RWPE2 (cell line): Measurements from ENCODE around the gene PLA2G2D.
A peak's percentile ranks its signal among the peaks of the same experiment; 100 is the strongest.

Experiments
- ATAC-seq: fragments of 200-7000 bp; cut with Tn5 transposase; 3 replicates; pipeline ENCODE4 v1.9.1; 2021; ENCODE audit warnings: low read depth
- DNase-seq: peaks from one replicate; pipeline ENCODE4 v3.0.0-alpha.2; 2020; ENCODE audit warnings: low spot score
- H3K27ac ChIP-seq: fragments of 450-650 bp; 2 replicates; pipeline ENCODE4 v1.5.1; 2017; ENCODE audit warnings: mild to moderate bottlenecking; ENCODE audit not compliant: poor library complexity, severe bottlenecking
- H3K27me3 ChIP-seq: fragments of 250-450 bp; sonication (Bioruptor Pico); 2 replicates; pipeline ENCODE4 v1.5.1; 2021; ENCODE audit warnings: mild to moderate bottlenecking, moderate library complexity; ENCODE audit not compliant: insufficient read depth, poor library complexity, severe bottlenecking
- H3K36me3 ChIP-seq: fragments of 250-450 bp; sonication (Bioruptor Pico); 2 replicates; pipeline ENCODE4 v1.5.1; 2020; ENCODE audit warnings: low read depth, mild to moderate bottlenecking, moderate library complexity
- H3K4me1 ChIP-seq: fragments of 250-450 bp; sonication (Bioruptor Pico); 2 replicates; pipeline ENCODE4 v1.5.1; 2021; ENCODE audit warnings: mild to moderate bottlenecking, moderate library complexity; ENCODE audit not compliant: insufficient read depth, poor library complexity, severe bottlenecking
- H3K4me3 ChIP-seq: fragments of 250-450 bp; sonication (Bioruptor Pico); 2 replicates; pipeline ENCODE4 v1.5.1; 2021; ENCODE audit warnings: mild to moderate bottlenecking, moderate library complexity; ENCODE audit not compliant: severe bottlenecking
- H3K9me3 ChIP-seq: fragments of 250-450 bp; sonication (Bioruptor Pico); 2 replicates; pipeline ENCODE4 v1.5.1; 2021; ENCODE audit warnings: mild to moderate bottlenecking, moderate library complexity; ENCODE audit not compliant: severe bottlenecking
- CTCF ChIP-seq: fragments of 450-650 bp; IDR thresholded peaks from one replicate; pipeline ENCODE4 v1.5.1; 2017; ENCODE audit warnings: mild to moderate bottlenecking, moderate library complexity; ENCODE audit not compliant: poor library complexity, severe bottlenecking

Gene PLA2G2D

GRCh38 chr1:20154301-20154831 is 35.0 kb upstream of the PLA2G2D start:
- Histone ChIP-seq H3K4me1 (no peaks in the 10 kb centered on the region), H3K4me3 (no peak overlapping the region), H3K36me3 (no peaks in the 10 kb centered on the region), H3K27ac (no peak overlapping the region), H3K9me3 (no peaks in the 10 kb centered on the region), H3K27me3 (no peaks in the 10 kb centered on the region)
- no peak for DNase-seq
- TF ChIP-seq CTCF = no peak
- ATAC-seq = no peak

DNA sequence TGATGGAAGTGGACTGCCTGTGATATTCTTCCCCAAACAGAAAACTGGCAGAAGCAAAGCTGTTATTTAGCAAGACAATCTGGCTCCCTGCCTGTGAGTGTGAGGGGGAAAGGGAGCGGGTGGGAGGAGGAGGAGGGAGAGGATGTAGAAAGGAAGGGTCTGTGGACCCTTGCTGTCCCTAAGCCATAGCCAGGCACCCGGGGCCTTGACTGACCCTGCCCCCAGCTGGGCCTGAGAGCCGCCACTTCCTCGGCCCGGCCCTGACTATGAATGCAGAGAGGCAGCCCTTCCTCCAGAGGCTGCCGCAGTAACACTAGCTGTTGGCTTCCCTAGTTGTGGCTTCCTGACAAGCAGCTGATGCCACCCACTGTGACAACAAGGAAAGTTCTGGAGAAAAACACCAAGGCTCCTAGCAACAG is 33.7 kb upstream of the PLA2G2D start:
- Histone ChIP-seq H3K4me3 (no peak overlapping the region), H3K4me1 (no peaks in the 10 kb centered on the region), H3K9me3 (no peaks in the 10 kb centered on the region), H3K27me3 (no peaks in the 10 kb centered on the region), H3K36me3 (no peaks in the 10 kb centered on the region), H3K27ac (no peak overlapping the region)
- no peak for DNase-seq
- no peak for TF ChIP-seq CTCF
- ATAC-seq = no peak

GRCh38 chr1:20152599-20152930 is 33.2 kb upstream of the PLA2G2D start:
- H3K4me3 ChIP-seq = no peak overlapping the region
- H3K27me3 ChIP-seq = no peaks in the 10 kb centered on the region
- no peaks in the 10 kb centered on the region for H3K9me3 ChIP-seq
- H3K4me1 ChIP-seq = no peaks in the 10 kb centered on the region
- peak; percentile 71 for TF ChIP-seq CTCF
- ATAC-seq = no peak; the same call in 2 of the 3 replicates
- H3K27ac ChIP-seq = no peak overlapping the region
- no peak for DNase-seq
- no peaks in the 10 kb centered on the region for H3K36me3 ChIP-seq

- TF ChIP-seq CTCF = peak; percentile 90
- DNase-seq = no peak
- H3K9me3 ChIP-seq = no peaks in the 10 kb centered on the region
- H3K27me3 ChIP-seq = no peaks in the 10 kb centered on the region
- ATAC-seq = peak; percentile 90
- H3K4me3 ChIP-seq = peak overlapping the region; percentile 4
- H3K4me1 ChIP-seq = no peaks in the 10 kb centered on the region
- no peaks in the 10 kb centered on the region for H3K36me3 ChIP-seq
- H3K27ac ChIP-seq = no peak overlapping the region
Measured at GRCh38 chr1:20151906-20152598, 32.7 kb upstream of the PLA2G2D start.

GRCh38 chr1:20150969-20151368 is 31.6 kb upstream of the PLA2G2D start:
- Histone ChIP-seq H3K36me3 (no peaks in the 10 kb centered on the region), H3K9me3 (no peaks in the 10 kb centered on the region), H3K4me3 (no peak overlapping the region), H3K4me1 (no peaks in the 10 kb centered on the region), H3K27me3 (no peaks in the 10 kb centered on the region), H3K27ac (no peak overlapping the region)
- TF ChIP-seq CTCF = no peak
- no peak for ATAC-seq
- peak; percentile 11 for DNase-seq
